PC-9 (cell line): Measurements from ENCODE around the gene ERC2. TPM values are rescaled to one million over a fixed set of nuclear protein-coding genes. Genes with fewer than 3 reads are reported as not detected.

Experiments
- BruUV-seq: library from RNA; stranded (reverse); fragments of 400-500 nt; replicated peaks from 2 replicates; lab custom pipeline; 2021; lab: Mats Ljungman, UMichigan
- CTCF ChIA-PET: fragments of 300-600 bp; sonication (Branson Sonifier 250); formaldehyde crosslinking; loops from one replicate; lab custom pipeline; 2022; ENCODE audit warnings: antibody characterized with exemption; lab: Charles Lee
- POLR2A ChIA-PET: fragments of 300-600 bp; sonication (Branson Sonifier 250); formaldehyde crosslinking; loops from one replicate; lab custom pipeline; 2022; ENCODE audit warnings: antibody characterized with exemption; ENCODE audit not compliant: unreplicated experiment; lab: Charles Lee
- DNase-seq, 2 experiments: peaks; one replicate each; pipeline versions ENCODE4 v3.0.0 to v3.0.0-alpha.2; 2015 to 2022; ENCODE audit warnings: mixed read lengths in 1 of 2
- H2AFZ ChIP-seq: fragments of 200-600 bp; sonication (generic); 2 replicates; pipeline ENCODE4 v1.8.1; 2017; ENCODE audit warnings: antibody characterized with exemption
- H3F3A ChIP-seq: fragments of 200-600 bp; sonication (generic); 2 replicates; pipeline ENCODE4 v1.8.1; 2017; ENCODE audit warnings: antibody characterized with exemption, mild to moderate bottlenecking, low read depth; ENCODE audit not compliant: insufficient read depth
- H3K27ac ChIP-seq: fragments of 200-600 bp; sonication (generic); 2 replicates; pipeline ENCODE4 v1.6.1; 2016; ENCODE audit warnings: mixed run types
- H3K27me3 ChIP-seq: fragments of 200-600 bp; sonication (generic); 2 replicates; pipeline ENCODE4 v1.6.1; 2016; ENCODE audit warnings: low read depth, mixed run types; ENCODE audit not compliant: insufficient read depth
- H3K36me3 ChIP-seq: fragments of 200-600 bp; sonication (generic); 2 replicates; pipeline ENCODE4 v1.6.1; 2016; ENCODE audit warnings: low read depth, mixed run types
- H3K4me1 ChIP-seq: fragments of 200-600 bp; sonication (generic); replicated peaks from 2 replicates; pipeline ENCODE4 v1.6.1; 2016; ENCODE audit warnings: mixed run types; ENCODE audit not compliant: insufficient read depth
- H3K4me2 ChIP-seq: fragments of 200-600 bp; sonication (generic); 2 replicates; pipeline ENCODE4 v1.6.1; 2017; ENCODE audit warnings: mixed run types
- H3K4me3 ChIP-seq: fragments of 200-600 bp; sonication (generic); 2 replicates; pipeline ENCODE4 v1.6.1; 2016; ENCODE audit warnings: mixed run types
- H3K79me2 ChIP-seq: fragments of 200-600 bp; sonication (generic); 2 replicates; pipeline ENCODE4 v1.6.1; 2017; ENCODE audit warnings: low read depth, mixed run types
- H3K9me2 ChIP-seq: fragments of 200-600 bp; sonication (generic); 2 replicates; pipeline ENCODE4 v1.8.1; 2017; ENCODE audit warnings: mild to moderate bottlenecking; ENCODE audit not compliant: insufficient read depth
- H3K9me3 ChIP-seq: fragments of 200-600 bp; sonication (generic); 2 replicates; pipeline ENCODE4 v1.8.1; 2016; ENCODE audit warnings: low read depth; ENCODE audit not compliant: insufficient read depth
- H4K20me1 ChIP-seq: fragments of 200-600 bp; sonication (generic); 2 replicates; pipeline ENCODE4 v1.8.1; 2017; ENCODE audit not compliant: insufficient read depth
- EZH2 ChIP-seq: fragments of 200-600 bp; sonication (generic); IDR thresholded peaks from 2 replicates; pipeline ENCODE4 v1.8.0; 2017; ENCODE audit warnings: antibody characterized with exemption, low read depth
- intact Hi-C: fragments of 100-400 bp; cut with micrococcal nuclease; formaldehyde crosslinking; loops from one replicate; pipeline ENCODE4 v1.10.0; 2022; ENCODE audit not compliant: unreplicated experiment
- total RNA-seq: library from RNA; stranded (reverse); gene quantifications from 2 replicates; pipeline ENCODE4 v1.2.3, GENCODE V29; 2021
- TF ChIP-seq, protein P1 (sequence below): fragments of 200-600 bp; sonication (generic); conservative IDR thresholded peaks from 2 replicates; pipeline ENCODE4 v1.6.1; 2017; ENCODE audit warnings: mixed run types, antibody characterized with exemption, mild to moderate bottlenecking, moderate library complexity

ERC2 gene
- total RNA-seq, 1 experiment from 2014 or later: 1.4 TPM

DNA sequence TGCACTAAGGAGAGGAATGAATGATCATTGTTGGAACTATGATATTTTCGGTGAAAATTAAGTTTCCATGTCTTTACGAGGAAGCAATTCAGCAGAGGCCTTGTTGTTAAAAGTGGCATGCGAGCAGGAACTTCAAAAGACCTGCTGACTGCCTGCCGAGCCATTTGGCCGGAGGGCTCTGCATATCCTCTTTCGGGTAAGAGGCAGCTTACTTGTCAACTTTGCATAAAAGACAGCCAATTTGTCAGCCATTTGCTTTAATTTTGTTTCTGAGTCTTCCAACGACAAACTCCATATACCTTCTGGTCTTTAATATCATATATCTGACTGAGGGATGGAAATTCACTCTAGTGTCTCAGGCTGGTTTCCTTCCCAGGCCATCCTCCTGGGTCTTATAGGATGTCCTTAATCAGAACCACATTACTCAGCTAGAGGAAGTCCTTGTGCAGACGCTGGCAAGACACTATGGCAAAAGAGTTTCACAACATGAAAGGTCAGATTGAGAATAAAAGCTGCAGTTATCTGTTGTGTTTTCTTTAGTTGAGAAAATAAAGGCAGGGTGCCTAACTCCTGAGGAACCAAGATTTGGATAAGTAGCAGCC, 852.5 kb downstream of the ERC2 start:
- no TSS peak for BruUV-seq
- intact Hi-C loops: no loop called here

DNA sequence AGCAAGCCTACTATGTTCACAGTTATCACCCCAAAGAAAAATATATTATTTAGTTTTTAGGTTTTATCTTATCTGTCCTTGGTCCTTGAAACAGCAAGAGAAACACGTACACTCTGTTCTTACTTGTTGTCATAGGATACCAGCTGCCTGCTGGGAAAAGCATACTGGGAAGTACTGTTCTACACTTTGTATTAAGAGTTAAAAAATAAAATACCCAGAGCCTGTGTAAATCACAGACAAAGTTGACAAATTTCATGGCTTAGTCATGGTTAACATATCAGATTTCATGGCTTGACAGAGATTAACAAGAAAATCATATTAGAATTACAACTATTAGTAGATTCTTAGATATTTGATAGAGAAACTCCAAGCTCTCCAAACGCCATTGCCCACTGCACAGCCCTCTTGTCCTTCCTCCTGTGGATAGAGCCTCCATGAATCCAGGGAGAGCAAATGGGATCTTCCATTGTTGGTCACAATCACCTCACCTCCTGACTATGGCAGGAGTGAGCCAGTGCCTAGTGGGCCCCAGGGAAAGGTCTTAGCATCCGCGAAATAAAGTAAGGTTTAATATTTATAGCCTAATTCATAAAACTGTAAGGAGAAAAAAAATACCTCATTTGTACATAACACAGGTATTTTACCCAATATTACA, 853.1 kb downstream of the ERC2 start:
- Histone ChIP-seq H2AFZ (no peak overlapping the region), H3K4me3 (no peak overlapping the region), H3K36me3 (no peaks in the 10 kb centered on the region), H3F3A (peaks cover 26% of the 10 kb centered on the region), H4K20me1 (no peaks in the 10 kb centered on the region), H3K4me2 (no peak overlapping the region), H3K27me3 (no peaks in the 10 kb centered on the region), H3K9me2 (no peaks in the 10 kb centered on the region), H3K4me1 (peaks cover 35% of the 10 kb centered on the region), H3K79me2 (no peaks in the 10 kb centered on the region), H3K9me3 (peaks cover 3% of the 10 kb centered on the region; the same call in 1 of the 2 replicates), H3K27ac (no peak overlapping the region)
- intact Hi-C loops: no loop called here
- POLR2A ChIA-PET: no interaction called here
- BruUV-seq: no TSS peak
- CTCF ChIA-PET: no interaction called here
- TF ChIP-seq EZH2: no peak
- TF ChIP-seq, protein P1, sequence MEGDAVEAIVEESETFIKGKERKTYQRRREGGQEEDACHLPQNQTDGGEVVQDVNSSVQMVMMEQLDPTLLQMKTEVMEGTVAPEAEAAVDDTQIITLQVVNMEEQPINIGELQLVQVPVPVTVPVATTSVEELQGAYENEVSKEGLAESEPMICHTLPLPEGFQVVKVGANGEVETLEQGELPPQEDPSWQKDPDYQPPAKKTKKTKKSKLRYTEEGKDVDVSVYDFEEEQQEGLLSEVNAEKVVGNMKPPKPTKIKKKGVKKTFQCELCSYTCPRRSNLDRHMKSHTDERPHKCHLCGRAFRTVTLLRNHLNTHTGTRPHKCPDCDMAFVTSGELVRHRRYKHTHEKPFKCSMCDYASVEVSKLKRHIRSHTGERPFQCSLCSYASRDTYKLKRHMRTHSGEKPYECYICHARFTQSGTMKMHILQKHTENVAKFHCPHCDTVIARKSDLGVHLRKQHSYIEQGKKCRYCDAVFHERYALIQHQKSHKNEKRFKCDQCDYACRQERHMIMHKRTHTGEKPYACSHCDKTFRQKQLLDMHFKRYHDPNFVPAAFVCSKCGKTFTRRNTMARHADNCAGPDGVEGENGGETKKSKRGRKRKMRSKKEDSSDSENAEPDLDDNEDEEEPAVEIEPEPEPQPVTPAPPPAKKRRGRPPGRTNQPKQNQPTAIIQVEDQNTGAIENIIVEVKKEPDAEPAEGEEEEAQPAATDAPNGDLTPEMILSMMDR: no peak
- no peak for DNase-seq

More for the DNA sequence above, 852.5 kb downstream of the ERC2 start:
- H3K4me1 ChIP-seq: peaks cover 39% of the 10 kb centered on the region
- H3K27me3 ChIP-seq: no peaks in the 10 kb centered on the region
- no peak for TF ChIP-seq EZH2
- TF ChIP-seq, protein P1: no peak
- no peak overlapping the region for H3K4me3 ChIP-seq
- no peak overlapping the region for H3K27ac ChIP-seq
- H3K4me2 ChIP-seq: no peak overlapping the region
- H3K9me3 ChIP-seq: peaks cover 3% of the 10 kb centered on the region; the same call in 1 of the 2 replicates
- no peaks in the 10 kb centered on the region for H3K79me2 ChIP-seq
- ChIA-PET POLR2A (no interaction called here), CTCF (no interaction called here)
- H3K9me2 ChIP-seq: no peaks in the 10 kb centered on the region
- H3F3A ChIP-seq: peaks cover 32% of the 10 kb centered on the region
- no peaks in the 10 kb centered on the region for H3K36me3 ChIP-seq
- DNase-seq: no peak
- H2AFZ ChIP-seq: no peak overlapping the region
- no peaks in the 10 kb centered on the region for H4K20me1 ChIP-seq

DNA sequence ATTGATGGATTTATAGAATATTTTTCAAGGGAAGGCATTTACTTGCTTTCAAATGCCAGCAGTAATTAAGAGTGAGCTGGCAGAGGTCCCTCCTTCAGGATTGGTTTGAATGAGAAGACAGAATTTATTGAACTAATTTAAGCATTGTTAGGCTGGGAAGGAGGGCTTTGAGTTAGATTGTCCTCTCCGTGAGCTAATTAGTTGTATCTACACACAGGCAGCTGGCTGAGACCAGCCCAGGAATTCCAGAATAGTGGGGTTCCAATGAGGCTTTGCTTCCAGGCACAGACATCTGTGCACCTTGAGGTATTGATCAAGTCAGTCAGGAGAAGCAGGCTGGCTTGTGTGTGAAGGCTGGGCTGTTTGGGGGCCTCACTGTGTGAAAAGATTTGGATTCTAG, 857.1 kb downstream of the ERC2 start:
- no peaks in the 10 kb centered on the region for H4K20me1 ChIP-seq
- ChIA-PET POLR2A (no interaction called here), CTCF (no interaction called here)
- BruUV-seq: no TSS peak
- H3K4me1 ChIP-seq: 0 out of 2 replicates have a peak, but pooled peaks cover 3% of the 10 kb centered on the region
- H3F3A ChIP-seq: no peaks in the 10 kb centered on the region
- H3K9me3 ChIP-seq: no peaks in the 10 kb centered on the region; the same call in 1 of the 2 replicates
- 0 out of 2 replicates have a peak overlapping the region, but pooled peaks have one; percentile 52 for H2AFZ ChIP-seq
- intact Hi-C loops: no loop called here
- no peak overlapping the region for H3K4me2 ChIP-seq
- no peaks in the 10 kb centered on the region for H3K9me2 ChIP-seq
- no peaks in the 10 kb centered on the region for H3K27me3 ChIP-seq
- TF ChIP-seq EZH2: no peak
- TF ChIP-seq, protein P1: no peak
- H3K27ac ChIP-seq: no peak overlapping the region
- H3K4me3 ChIP-seq: no peak overlapping the region
- H3K36me3 ChIP-seq: no peaks in the 10 kb centered on the region
- no peak for DNase-seq
- no peaks in the 10 kb centered on the region for H3K79me2 ChIP-seq
